Measurements from ENCODE around the gene STRA6. TPM values are rescaled to one million over a fixed set of nuclear protein-coding genes. Genes with fewer than 3 reads are reported as not detected.

Gene STRA6
- total RNA-seq, 1 experiment from 2014 or later = 2.1 TPM

Other genes starting within 250 kb of the STRA6 start
- 7.6 TPM in 2 replicates for gene STOML1, start 210.5 kb downstream of the STRA6 start, total RNA-seq (2022)
- 18.7 and 19.5 TPM in 2 replicates for gene PML, start 208.1 kb downstream of the STRA6 start, total RNA-seq (2022)
- not detected in 2 replicates for gene GOLGA6A, start 120.2 kb downstream of the STRA6 start, total RNA-seq (2022)
- gene ISLR2, start 72.2 kb downstream of the STRA6 start, total RNA-seq (2022) = not detected in 2 replicates
- gene ISLR, start 29.1 kb downstream of the STRA6 start, total RNA-seq (2022) = not detected in 2 replicates
- gene CCDC33, start 33.5 kb upstream of the STRA6 start, total RNA-seq (2022) = not detected in 2 replicates
- 0.56 TPM in 1 of 2 replicates, not detected in the other for gene CYP11A1, start 164.9 kb upstream of the STRA6 start, total RNA-seq (2022)
- 31.4 and 38.1 TPM in 2 replicates for gene SEMA7A, start 231.2 kb upstream of the STRA6 start, total RNA-seq (2022)